Choroid plexus epithelial cell (primary cell): ENCODE results near the gene FNDC5.
A peak's percentile ranks its signal among the peaks of the same experiment; 100 is the strongest.

Experiments
- DNase-seq: peaks from one replicate; pipeline ENCODE4 v3.0.0-alpha.2; 2010; ENCODE audit warnings: low read depth
- H3K4me3 ChIP-seq: 2 replicates; pipeline ENCODE4 v1.5.1; 2011; ENCODE audit warnings: low read depth, mild to moderate bottlenecking, control low read depth, low read length, moderate library complexity
- TF ChIP-seq, protein P1 (sequence below): conservative IDR thresholded peaks from 2 replicates; pipeline ENCODE4 v1.5.1; 2011; ENCODE audit warnings: low read depth, mild to moderate bottlenecking, control low read depth, inconsistent platforms, low read length, moderate library complexity

The FNDC5 gene

GRCh38 chr1:32883338-32884031, 12.8 kb upstream of the FNDC5 start:
- DNase-seq: no peak
- H3K4me3 ChIP-seq: no peak overlapping the region
- TF ChIP-seq, protein P1, sequence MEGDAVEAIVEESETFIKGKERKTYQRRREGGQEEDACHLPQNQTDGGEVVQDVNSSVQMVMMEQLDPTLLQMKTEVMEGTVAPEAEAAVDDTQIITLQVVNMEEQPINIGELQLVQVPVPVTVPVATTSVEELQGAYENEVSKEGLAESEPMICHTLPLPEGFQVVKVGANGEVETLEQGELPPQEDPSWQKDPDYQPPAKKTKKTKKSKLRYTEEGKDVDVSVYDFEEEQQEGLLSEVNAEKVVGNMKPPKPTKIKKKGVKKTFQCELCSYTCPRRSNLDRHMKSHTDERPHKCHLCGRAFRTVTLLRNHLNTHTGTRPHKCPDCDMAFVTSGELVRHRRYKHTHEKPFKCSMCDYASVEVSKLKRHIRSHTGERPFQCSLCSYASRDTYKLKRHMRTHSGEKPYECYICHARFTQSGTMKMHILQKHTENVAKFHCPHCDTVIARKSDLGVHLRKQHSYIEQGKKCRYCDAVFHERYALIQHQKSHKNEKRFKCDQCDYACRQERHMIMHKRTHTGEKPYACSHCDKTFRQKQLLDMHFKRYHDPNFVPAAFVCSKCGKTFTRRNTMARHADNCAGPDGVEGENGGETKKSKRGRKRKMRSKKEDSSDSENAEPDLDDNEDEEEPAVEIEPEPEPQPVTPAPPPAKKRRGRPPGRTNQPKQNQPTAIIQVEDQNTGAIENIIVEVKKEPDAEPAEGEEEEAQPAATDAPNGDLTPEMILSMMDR: no peak

DNA sequence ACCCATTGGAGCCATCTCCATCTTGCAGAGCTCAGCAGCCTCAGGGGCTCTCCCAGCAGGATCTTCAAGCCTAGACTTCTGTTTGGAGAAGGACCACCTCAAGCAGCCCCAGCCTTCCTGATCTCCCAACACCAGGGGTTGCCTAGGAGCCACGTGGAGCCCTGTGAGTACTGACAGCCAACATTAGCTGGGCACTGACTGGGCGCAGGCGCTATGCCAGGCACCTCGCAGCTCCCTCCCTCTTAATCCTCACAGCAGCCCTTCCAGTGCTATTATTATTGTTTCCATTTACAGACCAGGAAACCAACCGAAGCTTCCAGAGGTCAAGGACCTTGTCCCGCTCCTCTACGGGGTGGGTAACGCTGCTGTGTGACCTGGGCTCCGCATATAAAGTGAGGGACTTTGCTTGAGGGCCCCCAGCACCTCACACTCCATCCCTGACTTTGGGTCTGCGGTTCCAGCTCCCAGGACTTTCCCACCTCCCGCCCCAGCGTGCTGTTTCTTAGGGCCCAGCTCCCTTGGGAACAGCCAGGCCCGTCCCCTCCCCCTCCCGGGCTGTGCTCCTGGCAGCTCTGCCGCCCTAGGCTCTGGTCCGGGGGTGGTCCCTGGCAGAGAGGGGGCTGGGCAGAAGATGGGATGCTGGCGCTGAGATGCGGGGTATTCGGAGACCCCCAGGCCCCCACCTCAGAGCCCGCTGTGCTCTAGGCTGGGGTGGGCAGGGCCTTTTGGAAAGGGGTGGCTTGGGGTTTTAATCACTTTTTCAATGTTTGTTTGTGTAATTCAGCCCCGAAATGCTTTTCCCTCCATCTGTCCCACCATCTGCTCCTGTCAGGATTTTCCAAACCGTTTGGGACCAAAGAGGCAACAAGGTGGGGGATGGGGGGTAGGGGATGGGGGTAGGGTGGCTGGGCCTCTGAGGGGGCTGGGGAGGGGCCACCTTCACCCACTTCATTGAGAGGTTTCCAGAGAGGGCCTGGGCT, 11.4 kb upstream of the FNDC5 start:
- no peak for DNase-seq
- TF ChIP-seq, protein P1: no peak
- no peak overlapping the region for H3K4me3 ChIP-seq

DNA sequence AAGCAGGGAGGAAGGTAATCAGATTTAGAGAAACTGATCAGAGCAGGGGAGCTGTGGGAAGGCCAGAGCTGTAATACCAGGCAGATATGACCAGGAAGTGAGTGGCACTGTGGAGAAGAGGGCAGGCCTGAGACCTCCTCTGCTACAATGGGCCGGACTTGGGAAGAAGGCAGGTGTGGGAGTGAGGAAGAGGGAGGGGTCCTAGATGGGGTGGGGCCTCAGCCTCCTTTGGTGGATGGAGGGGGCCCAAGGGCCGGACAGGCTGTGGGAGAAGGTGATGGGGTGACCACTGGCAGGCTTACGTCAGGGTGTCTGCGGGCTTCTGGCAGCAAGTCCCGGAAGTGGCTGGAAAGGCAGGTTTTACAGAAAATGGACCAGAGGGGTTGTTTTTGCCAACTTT, 10.6 kb upstream of the FNDC5 start:
- no peak for DNase-seq
- TF ChIP-seq, protein P1: no peak
- no peak overlapping the region for H3K4me3 ChIP-seq

- no peak overlapping the region for H3K4me3 ChIP-seq
- no peak for DNase-seq
- TF ChIP-seq, protein P1: no peak
Observed at GRCh38 chr1:32878637-32879041, 7.9 kb upstream of the FNDC5 start.

GRCh38 chr1:32878183-32878582, 7.5 kb upstream of the FNDC5 start:
- TF ChIP-seq, protein P1: no peak
- DNase-seq: peak; percentile 73
- H3K4me3 ChIP-seq: no peak overlapping the region

GRCh38 chr1:32877211-32878110, 6.7 kb upstream of the FNDC5 start:
- no peak for DNase-seq
- TF ChIP-seq, protein P1: no peak

More at GRCh38 chr1:32877211-32878110, 6.7 kb upstream of the FNDC5 start:
- H3K4me3 ChIP-seq: no peak overlapping the region
